BLaER1 (cell line): ENCODE measurements around the gene PLCG1.

ENCODE experiments used
- H3K27ac ChIP-seq: shearing (Covaris generic); formaldehyde crosslinking; 2 replicates; pipeline ENCODE4 v1.8.1; 2022
- H3K27me3 ChIP-seq: shearing (Covaris generic); formaldehyde crosslinking; 2 replicates; pipeline ENCODE4 v1.8.1; 2022
- H3K36me3 ChIP-seq: shearing (Covaris generic); formaldehyde crosslinking; 2 replicates; pipeline ENCODE4 v1.8.1; 2022
- H3K4me1 ChIP-seq: shearing (Covaris generic); formaldehyde crosslinking; 2 replicates; pipeline ENCODE4 v1.8.1; 2022
- H3K4me2 ChIP-seq: shearing (Covaris generic); formaldehyde crosslinking; 2 replicates; pipeline ENCODE4 v1.8.1; 2022
- H3K4me3 ChIP-seq: shearing (Covaris generic); formaldehyde crosslinking; 2 replicates; pipeline ENCODE4 v1.8.1; 2022
- H3K9ac ChIP-seq: shearing (Covaris generic); formaldehyde crosslinking; 2 replicates; pipeline ENCODE4 v1.8.1; 2022
- H3K9me3 ChIP-seq: shearing (Covaris generic); formaldehyde crosslinking; 2 replicates; pipeline ENCODE4 v1.8.1; 2022
- H4K20me1 ChIP-seq: shearing (Covaris generic); formaldehyde crosslinking; 2 replicates; pipeline ENCODE4 v1.8.1; 2022
- Cebpa-rat ChIP-seq: shearing (Covaris generic); IDR thresholded peaks from 2 replicates; pipeline ENCODE4 v1.8.1; 2022

The PLCG1 gene

GRCh38 chr20:41222703-41223102 lies 85.4 kb downstream of the PLCG1 start:
- TF ChIP-seq Cebpa-rat = no peak
- no peak overlapping the region for H3K4me2 ChIP-seq
- H3K27me3 ChIP-seq = no peaks in the 10 kb centered on the region
- H3K9me3 ChIP-seq = no peaks in the 10 kb centered on the region
- H3K4me1 ChIP-seq = no peaks in the 10 kb centered on the region
- no peak overlapping the region for H3K4me3 ChIP-seq
- no peaks in the 10 kb centered on the region for H3K36me3 ChIP-seq
- no peak overlapping the region for H3K27ac ChIP-seq
- H4K20me1 ChIP-seq = no peaks in the 10 kb centered on the region
- no peak overlapping the region for H3K9ac ChIP-seq

DNA sequence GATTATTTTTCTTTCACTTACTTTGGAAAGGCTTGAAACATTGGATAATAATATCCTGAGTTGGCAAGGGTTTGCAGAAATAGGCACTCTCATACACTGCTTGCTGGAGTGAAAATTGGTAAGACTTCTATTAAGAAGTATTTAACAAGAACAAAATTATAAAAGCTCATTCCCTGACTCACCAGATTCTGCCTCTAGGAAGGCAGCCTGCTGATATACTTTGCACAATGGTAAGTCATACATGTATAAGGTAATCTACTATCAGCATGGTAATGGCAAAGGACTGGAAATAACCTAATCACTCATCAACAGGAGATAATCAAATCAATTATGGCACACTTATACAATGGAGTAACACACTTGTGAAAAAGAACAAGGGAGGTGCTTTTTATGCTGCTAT lies 85.8 kb downstream of the PLCG1 start:
- Histone ChIP-seq H3K4me2 (no peak overlapping the region), H3K4me3 (no peak overlapping the region), H4K20me1 (no peaks in the 10 kb centered on the region), H3K9me3 (no peaks in the 10 kb centered on the region), H3K9ac (no peak overlapping the region), H3K36me3 (no peaks in the 10 kb centered on the region), H3K27me3 (no peaks in the 10 kb centered on the region), H3K27ac (no peak overlapping the region), H3K4me1 (no peaks in the 10 kb centered on the region)
- TF ChIP-seq Cebpa-rat = no peak

DNA sequence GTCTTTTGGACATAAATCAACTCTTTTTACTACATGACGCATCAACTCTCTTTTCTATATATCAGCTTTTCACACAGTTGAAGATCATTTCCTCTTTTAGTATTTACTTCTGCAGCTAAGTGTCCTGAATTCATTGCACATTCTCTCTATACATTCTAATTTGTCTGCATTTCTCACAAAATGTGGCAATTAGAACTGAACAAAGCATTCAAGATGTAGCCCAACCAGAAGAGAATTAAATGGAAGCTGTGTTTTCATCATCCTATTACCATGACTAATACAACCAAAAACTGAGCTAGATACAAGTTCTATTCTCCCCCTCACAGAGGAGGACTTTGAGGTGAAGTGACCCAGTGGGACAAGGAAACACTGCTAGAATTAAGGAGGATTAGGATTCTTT lies 86.9 kb downstream of the PLCG1 start:
- TF ChIP-seq Cebpa-rat = no peak
- no peak overlapping the region for H3K4me2 ChIP-seq
- no peaks in the 10 kb centered on the region for H3K36me3 ChIP-seq
- no peak overlapping the region for H3K9ac ChIP-seq
- H3K4me3 ChIP-seq = no peak overlapping the region
- no peak overlapping the region for H3K27ac ChIP-seq
- no peaks in the 10 kb centered on the region for H4K20me1 ChIP-seq
- H3K27me3 ChIP-seq = no peaks in the 10 kb centered on the region
- no peaks in the 10 kb centered on the region for H3K4me1 ChIP-seq
- H3K9me3 ChIP-seq = no peaks in the 10 kb centered on the region

GRCh38 chr20:41225091-41225490 lies 87.7 kb downstream of the PLCG1 start:
- no peaks in the 10 kb centered on the region for H4K20me1 ChIP-seq
- no peak overlapping the region for H3K9ac ChIP-seq
- no peaks in the 10 kb centered on the region for H3K4me1 ChIP-seq
- H3K4me3 ChIP-seq = no peak overlapping the region
- TF ChIP-seq Cebpa-rat = no peak
- H3K27ac ChIP-seq = no peak overlapping the region
- H3K4me2 ChIP-seq = no peak overlapping the region
- no peaks in the 10 kb centered on the region for H3K36me3 ChIP-seq
- no peaks in the 10 kb centered on the region for H3K27me3 ChIP-seq
- H3K9me3 ChIP-seq = no peaks in the 10 kb centered on the region

GRCh38 chr20:41226426-41226825 lies 89.1 kb downstream of the PLCG1 start:
- no peak for TF ChIP-seq Cebpa-rat
- Histone ChIP-seq H3K27ac (no peak overlapping the region), H3K27me3 (no peaks in the 10 kb centered on the region), H4K20me1 (no peaks in the 10 kb centered on the region), H3K9me3 (no peaks in the 10 kb centered on the region), H3K4me2 (no peak overlapping the region), H3K4me1 (no peaks in the 10 kb centered on the region), H3K9ac (no peak overlapping the region), H3K36me3 (no peaks in the 10 kb centered on the region), H3K4me3 (no peak overlapping the region)
